SW 1271 (cell line): ENCODE results near the gene MGA.
"Not testable (repeated sequence)": the region's sequence is repeated elsewhere in the genome, so short reads cannot be mapped to it uniquely, and the experiment has no call there.

Experiments
- DNase-seq, 2 experiments: peaks; one replicate each; lab custom pipeline; 2025; lab: John Stamatoyannopoulos, UW

Gene MGA

DNA sequence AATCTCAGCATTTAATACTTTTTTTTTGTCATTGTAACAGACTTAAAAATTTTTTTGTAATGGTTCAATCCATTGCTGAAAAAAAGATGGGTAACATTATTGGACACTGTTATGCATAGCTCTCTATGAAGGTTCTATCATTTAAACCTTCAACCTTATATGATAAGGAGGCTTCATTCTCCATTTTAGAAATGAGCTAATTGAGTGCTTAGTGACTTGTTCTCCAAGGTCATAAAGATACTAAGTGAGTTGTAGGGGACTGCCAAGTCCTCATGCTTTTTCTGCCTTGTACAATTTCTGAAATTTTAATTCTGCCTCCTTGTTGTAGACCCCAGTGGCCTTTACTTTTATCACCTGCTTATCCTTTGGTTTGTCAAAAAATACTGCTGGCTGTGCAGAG lies 56.7 kb downstream of the MGA start:
- no peak for DNase-seq

DNA sequence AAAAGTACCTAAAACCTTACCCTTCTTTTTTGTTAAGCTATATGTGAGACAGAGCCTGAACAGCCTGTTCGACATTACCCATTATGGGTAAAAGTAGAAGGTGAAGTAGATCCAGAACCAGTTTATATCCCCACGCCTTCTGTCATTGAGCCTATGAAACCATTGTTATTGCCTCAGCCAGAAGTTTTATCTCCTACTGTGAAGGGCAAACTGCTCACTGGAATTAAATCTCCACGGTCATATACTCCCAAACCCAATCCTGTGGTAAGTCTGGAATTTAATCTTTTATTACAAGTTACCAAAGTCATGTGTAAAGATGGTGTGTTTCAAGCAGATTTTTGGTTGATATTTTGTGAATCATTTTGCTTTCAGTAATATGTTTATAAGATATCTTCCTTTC lies 66.9 kb downstream of the MGA start:
- no peak for DNase-seq

DNA sequence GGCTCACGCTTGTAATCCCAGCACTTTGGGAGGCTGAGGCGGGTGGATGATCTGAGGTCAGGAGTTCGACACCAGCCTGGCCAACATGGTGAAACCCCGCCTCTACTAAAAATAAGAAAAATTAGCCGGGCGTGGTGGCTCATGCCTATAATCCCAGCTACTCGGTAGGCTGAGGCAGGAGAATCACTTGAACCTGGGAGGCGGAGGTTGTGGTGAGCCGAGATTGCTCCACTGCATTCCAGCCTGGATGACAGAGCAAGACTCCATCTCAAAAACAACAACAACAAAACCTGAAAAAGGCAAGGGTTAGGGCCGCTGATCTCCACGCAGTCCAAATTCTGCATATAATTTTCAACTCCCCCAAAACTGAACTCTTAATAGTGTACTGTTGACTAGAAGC lies 67.9 kb downstream of the MGA start:
- DNase-seq, result not testable (repeated sequence)

DNA sequence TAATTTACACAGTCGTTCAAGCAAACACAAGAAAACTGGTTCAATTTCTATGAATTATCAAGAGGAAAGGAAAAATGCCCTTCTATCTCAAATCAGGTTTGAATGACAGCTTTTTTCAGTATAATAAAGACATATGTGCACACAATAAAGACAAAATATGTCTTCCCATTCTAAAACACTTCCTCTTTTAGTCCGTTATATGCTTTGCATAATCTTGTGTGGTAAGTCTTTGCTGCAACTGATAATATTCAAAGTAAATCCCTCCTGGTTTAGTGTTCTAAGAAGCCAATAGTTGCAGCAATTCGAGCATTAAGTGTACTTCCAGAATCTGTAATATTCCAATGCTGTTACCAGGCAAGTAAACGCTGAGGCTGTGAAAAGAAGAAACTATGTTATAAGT lies 70.3 kb downstream of the MGA start:
- DNase-seq, result no peak

DNA sequence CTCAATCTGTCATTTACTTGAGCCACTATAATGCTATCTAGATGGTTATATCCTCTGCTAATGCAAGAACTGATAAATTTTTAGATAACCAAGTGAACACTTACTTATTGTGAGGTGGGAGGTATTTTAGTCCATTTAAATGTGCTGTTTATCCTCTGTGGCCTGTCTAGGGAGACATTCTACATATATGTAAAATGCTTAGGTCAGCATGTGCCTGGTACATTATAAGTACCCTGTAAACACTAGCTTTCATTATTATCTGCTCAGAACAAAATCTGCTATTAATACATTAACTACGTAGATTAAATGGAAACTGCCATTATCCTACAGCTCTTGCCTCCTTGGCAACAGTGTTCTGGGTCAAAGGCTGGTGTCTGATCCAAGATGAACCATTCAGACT lies 72.3 kb downstream of the MGA start:
- DNase-seq, result no peak

DNA sequence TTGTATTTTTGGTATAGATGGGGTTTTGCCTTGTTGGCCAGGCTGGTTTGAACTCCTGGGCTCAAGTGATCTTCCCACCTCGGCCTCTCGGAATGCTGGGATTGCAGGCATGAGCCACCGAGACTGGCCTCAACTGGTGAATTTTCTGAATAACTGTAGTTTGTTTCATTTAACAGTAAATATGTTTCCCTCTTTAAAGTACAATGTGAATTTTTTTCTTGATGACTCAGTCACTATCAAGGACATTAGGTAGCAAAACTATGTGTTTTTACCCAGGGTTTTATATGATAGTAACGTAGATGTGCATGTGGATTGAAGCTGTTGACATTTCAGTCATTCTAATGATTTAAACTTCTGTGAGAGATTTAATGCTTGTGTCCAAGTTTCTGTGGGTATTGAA lies 73.9 kb downstream of the MGA start:
- DNase-seq, result no peak

DNA sequence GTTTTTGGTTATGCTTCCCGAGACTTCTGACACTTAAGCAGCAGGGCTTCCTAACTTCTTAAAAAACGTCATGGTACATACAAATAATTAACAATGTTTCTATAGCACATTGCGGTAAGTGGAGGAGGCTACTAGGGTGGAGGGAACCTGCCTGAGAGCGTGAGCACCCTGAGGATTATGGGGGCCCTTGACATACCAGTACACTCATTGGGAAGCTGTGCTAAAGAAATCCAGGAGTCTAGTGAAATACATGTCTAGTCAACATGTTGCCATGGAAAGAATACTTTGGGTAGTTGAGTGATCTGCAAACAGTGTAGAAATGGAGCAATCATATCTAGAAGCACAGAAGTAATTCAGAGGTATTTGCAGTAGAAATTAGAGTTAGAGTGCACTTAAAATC lies 74.8 kb downstream of the MGA start:
- no peak for DNase-seq

DNA sequence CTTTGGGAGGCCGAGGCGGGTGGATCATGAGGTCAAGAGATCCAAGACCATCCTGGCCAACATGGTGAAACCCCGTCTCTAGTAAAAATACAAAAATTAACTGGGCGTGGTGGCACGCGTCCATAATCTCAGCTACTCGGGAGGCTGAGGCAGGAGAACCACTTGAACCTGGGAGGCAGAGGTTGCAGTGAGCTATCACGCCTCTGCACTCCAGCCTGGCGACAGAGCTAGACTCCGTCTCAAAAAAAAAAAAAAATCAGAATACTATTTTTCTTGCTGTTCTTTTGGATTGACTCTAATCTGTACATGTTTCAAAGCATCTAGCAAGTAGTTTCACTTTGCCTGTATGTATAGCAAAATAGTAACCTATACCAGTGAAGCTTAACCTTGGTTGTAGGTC lies 75.3 kb downstream of the MGA start:
- DNase-seq, result not testable (repeated sequence)

DNA sequence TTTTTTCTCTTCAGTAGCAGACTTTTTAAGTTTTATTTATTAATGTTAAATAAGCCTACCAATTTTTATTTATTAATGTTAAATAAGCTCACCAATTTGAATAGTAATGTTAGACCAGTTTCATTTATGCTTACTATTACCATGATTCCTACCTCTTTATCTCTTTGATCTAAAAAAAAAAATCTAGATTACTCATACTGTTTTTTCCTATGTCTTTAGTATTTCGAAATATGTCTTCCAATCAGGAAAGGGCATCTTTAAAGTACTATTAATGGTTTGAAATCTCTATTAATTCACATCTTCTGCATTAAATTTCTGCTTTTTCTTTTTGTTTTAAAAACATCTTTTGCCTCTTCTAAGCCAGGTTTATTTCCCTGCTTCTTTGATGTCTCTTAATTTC lies 86.6 kb downstream of the MGA start:
- no peak for DNase-seq

DNA sequence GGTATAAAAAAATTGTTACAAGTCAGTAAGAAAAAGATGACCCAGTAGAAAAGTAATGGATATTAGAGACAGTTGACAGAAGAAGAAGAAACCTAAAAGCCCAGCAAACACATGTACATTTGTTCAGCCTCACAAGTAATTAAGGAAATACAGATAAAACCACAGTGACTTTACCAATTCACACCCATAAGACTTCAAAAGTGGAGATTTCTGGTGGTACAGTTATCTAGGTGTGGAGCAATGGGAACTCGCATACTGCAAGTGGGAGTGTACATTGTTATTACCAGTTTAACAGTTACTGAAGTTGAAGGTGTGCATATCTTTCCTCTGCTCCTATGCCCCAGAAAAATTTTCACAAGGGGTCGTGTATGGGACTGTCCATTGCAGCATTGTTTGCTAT lies 96.0 kb downstream of the MGA start:
- no peak for DNase-seq

DNA sequence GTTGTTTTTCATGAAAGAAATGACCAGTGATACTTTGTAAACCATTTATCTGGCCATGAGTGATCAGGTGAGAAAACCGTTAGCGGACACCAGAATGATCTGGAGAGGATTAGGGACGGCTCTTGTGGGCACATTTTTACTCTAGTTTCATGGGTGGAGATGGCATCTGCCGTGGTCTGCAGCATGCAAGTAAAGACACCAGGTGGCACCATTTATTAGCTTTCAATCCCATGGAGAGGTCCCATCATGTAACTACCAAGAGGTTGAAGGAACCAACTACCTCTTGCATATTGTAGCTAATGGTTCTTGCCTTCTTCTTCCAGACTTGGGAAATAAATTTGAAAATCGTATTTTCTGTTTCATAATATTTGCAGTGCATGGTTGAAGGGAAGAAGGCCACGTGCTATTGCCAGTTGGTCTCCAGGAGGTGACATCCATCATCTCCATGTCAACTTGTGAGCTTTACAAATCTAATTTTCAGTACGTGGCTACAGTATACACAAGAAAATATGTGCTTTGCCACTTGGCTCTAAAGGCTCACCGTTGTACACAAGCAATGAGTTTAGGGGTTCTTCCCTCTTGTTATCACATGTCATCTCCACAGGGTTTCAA lies 112.6 kb downstream of the MGA start:
- peak in 1 of 2 experiments; percentile 48 for DNase-seq

DNA sequence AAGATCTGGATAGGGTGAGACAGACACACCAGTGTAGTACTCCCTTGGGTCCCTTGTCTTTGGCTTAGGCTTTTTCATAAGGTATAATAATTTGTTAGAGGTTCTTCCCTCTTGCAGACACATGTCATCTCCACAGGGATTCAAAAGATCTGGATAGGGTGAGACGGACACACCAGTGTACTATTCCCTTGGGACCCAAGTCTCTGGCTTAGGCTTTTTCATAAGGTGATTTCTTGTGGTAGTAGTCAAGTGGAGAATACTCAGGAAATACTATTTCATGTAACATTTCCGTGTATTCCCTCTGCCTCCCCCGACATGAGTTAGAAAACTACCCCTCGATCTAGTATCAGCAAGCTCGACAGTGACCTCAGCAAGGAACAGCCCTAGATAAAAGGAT lies 113.1 kb downstream of the MGA start:
- DNase-seq, result no peak

DNA sequence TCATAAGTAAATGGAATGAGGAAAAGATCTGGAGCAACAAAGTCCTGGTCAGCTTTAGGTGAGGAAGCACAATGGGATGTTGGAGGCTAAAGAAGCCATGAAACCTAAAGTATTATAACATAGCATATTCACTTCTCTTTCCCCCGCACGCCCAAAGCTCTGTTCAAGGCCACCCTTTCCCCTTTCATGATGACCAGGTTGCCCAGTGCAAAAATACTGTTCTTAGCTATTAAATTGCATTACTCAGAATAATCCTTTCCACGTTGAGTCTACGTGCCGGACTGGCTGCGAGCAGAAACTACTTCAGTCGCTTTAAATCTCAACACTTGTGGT lies 113.5 kb downstream of the MGA start:
- no peak for DNase-seq

DNA sequence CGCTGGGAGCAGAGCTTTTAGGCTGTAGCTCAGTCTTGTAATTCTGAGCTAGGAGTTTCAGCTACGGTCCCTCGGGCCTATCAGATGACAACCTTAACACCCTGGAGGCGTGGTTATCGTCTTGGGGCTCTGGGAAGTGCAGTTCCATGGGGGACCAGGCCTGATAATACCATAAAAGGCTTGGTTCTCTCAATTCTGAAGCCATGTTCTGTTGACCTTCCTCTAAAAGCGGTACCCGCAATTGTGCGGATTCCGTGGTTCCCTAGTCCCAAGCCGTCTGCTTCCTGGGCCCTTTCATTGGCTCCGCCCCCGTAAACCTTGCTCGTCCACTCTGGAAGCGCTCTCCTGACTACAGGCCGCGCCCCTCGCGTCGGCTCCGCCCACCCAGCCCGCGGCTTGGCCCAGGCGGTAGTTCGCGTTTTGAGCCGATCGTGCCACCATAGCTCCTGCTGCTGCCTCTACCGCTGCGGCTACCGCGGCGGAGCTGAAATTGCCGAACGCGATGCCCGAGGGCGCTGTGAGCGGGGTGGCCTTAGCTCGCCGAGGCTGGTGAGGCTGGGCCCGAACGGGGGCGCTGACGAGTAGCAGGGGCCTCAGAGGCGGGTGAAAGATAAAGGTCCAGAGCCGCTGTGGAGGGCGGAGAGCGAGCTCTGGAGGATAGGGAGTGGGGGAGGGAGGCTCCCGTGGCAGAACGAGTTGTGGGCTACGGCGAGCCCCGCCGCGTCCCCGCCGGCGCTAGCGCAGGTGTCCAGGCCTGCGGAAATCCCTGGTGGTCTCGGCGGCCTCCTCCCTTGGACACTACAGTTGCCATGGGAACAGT lies 114.1 kb downstream of the MGA start, which contains the start of gene MAPKBP1:
MAPKBP1 (plus strand) TSS at position 423 of the 820 bp plus-strand sequence. CDS start 792 bp downstream, outside the sequence.
- DNase-seq, result peak; percentile 82 to 88

DNA sequence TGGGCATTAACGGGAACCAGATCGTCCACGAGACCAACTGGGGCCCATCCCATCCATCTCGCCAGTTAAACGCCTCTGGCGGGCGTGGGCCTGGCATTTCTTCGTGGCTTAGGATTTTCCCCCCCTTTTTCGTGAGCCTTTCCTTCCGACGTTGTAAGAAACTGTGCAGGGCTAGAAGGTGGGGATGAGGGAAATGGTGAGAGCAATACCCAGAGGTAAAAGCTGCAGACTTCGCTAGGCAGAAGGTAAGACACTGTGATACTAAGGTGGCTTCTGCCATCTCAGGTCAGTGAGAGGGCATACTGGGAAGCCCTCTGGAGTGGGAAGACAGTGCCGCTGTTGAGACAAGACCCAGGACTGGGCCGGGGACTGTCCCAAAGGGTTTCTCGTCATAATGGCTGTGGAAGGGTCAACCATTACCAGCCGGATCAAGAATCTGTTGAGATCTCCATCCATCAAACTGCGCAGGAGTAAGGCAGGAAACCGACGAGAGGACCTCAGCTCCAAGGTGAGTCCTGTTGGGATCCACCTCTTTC lies 114.7 kb downstream of the MGA start:
- no peak for DNase-seq

DNA sequence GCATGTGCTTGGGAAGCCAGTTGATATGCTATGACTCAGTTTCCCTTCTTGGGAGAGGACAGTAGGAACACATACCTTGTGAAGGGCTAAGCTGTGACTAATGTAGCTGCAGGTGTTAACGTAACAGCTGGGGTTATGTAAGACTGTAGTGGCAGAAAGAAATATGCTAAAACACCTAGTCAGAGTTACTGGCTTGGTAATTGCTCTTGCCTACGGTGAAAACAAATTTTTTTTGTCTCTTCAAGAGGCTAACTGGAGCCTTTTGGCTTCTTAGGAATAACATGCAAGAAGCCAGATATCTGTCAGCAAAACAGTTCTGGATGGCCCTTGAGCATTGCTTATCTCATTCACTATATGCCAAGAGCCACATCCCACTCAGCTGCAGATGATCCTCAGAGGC lies 115.4 kb downstream of the MGA start:
- no peak for DNase-seq

DNA sequence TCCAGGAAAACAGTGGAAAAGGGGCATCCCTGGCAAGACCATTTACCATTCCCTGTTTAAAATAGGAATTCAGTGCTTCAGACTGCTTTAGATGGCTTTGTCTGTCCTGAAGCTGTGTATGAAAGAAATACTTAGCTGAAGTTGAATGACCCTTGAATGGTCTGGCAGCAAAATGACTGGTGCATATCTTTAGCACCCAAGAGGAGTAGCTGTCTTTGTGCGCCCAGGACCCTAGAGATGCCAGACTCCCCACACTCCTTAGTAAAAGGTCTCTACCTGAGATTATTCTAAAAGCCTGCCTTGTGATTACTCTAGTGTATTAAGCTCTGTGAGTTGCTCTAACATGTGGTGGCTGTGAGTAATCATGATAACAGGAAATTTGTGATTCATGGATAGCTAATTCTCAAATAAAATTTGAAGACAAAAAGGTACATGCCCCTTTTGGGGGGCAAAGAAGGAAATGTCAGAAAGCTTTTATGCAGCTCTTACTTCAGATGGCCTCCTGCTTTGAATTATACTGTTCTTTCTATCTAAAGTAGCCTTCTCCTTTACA lies 117.3 kb downstream of the MGA start:
- DNase-seq, result no peak

DNA sequence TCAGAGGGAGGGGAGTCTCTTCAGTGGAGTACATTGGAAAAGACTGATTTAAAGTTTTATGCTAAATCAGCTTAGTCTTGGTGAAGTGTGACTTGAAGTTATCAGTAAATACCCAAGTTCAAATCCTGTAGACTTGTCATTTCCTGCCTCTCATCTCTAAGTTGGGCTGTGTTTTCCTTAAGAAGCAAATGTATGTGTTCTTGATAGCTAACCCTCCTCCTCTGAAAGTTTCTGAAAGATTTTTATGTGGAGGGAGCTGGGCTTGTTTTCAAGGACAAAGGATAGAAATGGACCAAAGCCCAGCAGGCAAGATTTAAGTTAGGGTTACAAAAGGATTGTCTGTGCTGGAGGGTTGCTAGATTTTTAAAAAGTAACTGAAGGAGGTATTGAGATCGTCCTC lies 118.3 kb downstream of the MGA start:
- no peak for DNase-seq

DNA sequence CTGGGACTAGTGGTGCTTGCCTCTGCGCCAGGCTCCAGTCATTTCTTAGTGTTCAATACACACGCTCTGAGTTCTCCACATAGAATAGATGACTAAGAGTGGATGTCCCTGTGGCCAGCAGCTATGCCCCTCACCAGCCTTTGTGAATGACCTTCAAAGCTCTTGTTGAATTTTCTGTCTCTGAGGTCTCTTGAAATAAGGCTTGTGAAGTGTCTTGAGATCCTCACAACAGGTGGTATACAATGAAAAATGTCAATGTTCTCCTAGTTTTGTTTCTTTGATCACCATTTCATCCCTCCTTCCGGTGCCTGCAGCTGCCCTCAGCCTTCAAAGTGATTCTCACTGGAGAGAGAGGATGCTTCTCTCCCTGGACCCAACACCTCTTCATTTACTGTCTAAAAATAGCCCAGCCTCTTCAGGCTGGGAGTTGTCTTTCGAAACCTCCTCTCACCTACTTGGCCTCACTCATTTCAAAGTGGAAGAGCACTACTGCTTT lies 119.5 kb downstream of the MGA start:
- no peak for DNase-seq

DNA sequence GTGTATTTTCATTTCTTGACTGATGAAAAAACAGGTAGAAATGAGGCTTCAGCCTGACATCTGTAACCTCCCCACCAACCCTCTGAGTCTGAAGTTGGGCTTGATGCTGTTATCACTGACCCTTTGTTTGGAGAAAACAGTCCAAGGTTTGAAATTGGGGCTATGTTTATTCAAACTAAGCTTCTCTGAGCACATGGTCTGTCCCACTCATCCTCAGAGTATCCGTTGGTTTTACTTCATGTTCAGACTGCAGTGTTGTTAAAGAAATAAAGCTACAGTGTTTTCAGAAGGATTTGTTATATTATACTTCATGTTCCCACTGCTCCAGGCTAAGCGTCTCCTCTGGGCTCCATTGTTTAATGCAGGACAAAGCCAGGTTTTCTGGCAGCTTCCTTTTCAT lies 120.1 kb downstream of the MGA start:
- no peak for DNase-seq

DNA sequence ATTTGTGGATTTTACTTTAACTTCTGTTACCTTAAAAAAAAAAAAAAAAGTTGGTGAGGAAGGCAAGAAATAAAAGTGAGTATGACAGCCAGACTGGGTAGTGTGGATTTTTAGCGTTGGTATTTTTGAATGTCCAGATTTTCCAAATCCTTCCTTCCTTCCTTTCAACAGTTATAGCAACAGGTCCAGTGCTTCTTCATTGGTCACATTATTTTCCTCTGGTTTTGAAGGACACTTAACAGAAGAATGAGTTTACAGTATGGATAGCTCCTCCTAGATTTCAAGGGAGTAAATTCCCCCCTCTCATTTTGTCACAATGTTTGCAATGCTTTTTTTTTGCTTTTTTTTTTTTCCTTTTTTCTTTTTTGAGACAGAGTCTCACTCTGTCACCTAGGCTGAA lies 120.5 kb downstream of the MGA start:
- DNase-seq, result no peak

DNA sequence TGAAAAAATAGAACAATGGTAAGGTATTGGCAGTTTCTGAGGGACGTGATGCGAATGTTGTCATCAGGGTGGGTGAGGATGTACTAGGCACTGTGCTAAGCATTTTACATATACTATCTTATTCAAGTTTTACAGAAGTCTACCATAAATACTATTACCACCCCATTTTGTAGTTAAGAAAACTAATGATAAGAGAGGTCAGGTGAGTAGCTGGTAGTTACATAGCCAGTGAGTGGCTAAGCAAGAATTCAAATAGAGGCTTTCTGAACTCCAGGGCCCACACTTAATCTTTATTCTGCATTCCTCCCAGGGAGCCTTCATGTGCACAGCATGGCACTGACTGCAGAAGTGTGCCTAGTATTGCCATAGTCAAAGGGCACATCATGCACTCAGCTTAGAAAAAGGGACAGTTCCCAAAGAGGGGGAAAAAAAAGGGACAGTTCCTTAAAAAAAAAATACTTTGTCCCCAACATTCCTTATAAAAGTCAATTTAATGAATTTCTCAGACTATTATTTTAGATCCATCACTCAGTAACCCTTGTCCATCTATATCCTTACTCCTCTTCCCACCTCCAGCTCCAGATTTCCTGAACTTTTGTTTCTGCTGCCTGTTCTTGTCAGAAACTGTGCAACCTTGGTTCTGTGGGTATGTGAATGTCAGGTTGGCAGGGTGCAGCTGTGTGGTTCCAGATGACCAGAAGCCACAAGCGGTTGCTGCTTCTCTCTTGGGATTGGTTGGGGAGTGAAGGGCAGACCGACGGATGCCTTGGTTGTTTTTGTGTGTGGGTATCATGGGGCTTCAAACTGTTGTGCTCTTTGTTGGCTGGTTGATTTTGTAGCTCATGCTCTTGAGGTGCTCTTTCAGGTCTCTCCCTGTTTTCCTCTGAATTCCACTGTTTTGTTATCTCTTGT lies 122.4 kb downstream of the MGA start:
- no peak for DNase-seq
